B cell (primary cell): ENCODE measurements around the gene ITGB3.

ENCODE experiments used
- CTCF ChIP-seq: fragments of 200-600 bp; IDR thresholded peaks from one replicate; pipeline ENCODE4 v1.8.0; 2022; ENCODE audit warnings: antibody characterized with exemption, mild to moderate bottlenecking
- EZH2 ChIP-seq: IDR thresholded peaks from 2 replicates; pipeline ENCODE4 v1.6.1; 2012; ENCODE audit warnings: borderline replicate concordance, low read depth, mild to moderate bottlenecking, moderate library complexity, low read length; ENCODE audit not compliant: insufficient read depth, poor library complexity, severe bottlenecking

- peak; percentile 67 for TF ChIP-seq CTCF
- TF ChIP-seq EZH2: no peak
Measured at GRCh38 chr17:47253541-47254402, at the start of gene ITGB3.
